Measurements from ENCODE around the gene TSPAN14. TPM values are rescaled to one million over a fixed set of nuclear protein-coding genes. Genes with fewer than 3 reads are reported as not detected.

The TSPAN14 gene
- total RNA-seq, 1 experiment from 2014 or later: 73.5 TPM

DNA sequence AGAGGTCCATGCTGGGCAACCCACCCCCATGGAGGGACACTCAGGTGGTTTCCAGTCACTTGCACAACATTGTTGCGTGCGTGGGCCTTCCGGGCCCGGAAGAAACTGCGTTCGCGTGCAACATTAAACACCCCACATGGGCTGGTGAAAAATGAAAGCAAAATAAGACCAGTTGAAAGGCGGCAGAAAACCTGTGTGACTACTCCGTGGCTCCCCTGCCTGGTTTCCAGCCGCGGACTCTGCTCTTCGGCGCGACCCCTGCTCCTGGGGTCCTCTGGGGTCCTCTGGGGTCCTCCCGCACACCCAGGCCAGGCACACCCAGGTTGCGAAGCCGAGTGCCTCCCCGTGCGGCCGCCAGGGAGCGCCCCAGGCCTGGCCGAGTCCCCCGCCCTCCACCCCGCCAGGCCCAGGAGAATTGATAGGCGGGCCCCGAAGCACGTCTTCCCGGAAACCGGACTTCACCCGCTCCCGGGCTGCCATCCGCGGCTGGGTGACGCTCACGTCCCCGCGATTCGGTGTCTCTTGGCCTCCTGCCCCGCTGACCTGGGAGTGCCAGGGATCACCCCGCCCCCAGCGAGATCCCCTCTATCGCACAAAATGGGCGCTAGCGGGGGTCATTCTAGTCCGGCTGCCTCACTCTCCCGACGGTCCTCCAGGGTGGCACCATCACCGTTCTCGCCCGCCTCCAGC lies 81.7 kb downstream of the TSPAN14 start (continued):
- TF ChIP-seq, protein P1, sequence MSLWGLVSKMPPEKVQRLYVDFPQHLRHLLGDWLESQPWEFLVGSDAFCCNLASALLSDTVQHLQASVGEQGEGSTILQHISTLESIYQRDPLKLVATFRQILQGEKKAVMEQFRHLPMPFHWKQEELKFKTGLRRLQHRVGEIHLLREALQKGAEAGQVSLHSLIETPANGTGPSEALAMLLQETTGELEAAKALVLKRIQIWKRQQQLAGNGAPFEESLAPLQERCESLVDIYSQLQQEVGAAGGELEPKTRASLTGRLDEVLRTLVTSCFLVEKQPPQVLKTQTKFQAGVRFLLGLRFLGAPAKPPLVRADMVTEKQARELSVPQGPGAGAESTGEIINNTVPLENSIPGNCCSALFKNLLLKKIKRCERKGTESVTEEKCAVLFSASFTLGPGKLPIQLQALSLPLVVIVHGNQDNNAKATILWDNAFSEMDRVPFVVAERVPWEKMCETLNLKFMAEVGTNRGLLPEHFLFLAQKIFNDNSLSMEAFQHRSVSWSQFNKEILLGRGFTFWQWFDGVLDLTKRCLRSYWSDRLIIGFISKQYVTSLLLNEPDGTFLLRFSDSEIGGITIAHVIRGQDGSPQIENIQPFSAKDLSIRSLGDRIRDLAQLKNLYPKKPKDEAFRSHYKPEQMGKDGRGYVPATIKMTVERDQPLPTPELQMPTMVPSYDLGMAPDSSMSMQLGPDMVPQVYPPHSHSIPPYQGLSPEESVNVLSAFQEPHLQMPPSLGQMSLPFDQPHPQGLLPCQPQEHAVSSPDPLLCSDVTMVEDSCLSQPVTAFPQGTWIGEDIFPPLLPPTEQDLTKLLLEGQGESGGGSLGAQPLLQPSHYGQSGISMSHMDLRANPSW (CRISPR knock-in tag; conservative IDR thresholded peaks at IDR 0.05; ENCODE audit: low read depth): no peak
- no peak for TF ChIP-seq ELF4 (CRISPR knock-in tag; IDR thresholded peaks at IDR 0.05; ENCODE audit: low read depth)

GRCh38 chr10:80536361-80536835 lies 82.3 kb downstream of the TSPAN14 start:
- Mint-ChIP-seq H3K4me3 (no peak overlapping the region), H3K36me3 (peaks cover 20% of the 10 kb centered on the region), H3K27ac (no peak overlapping the region), H3K27me3 (ENCODE audit: low read depth) (peaks cover 3% of the 10 kb centered on the region; the same call in 1 of the 2 replicates), H3K4me1 (peaks cover 4% of the 10 kb centered on the region), H3K9me3 (peaks cover 3% of the 10 kb centered on the region; the same call in 1 of the 2 replicates)
- ChIA-PET CTCF (interaction anchor here (0.6 to 2.4 kb wide), 6 partner anchors 13 to 128 kb away, joined by 3 to 10 read pairs (median 4); no protein-coding TSS in a partner anchor), POLR2A (no interaction called here)
- TF ChIP-seq NFATC4 (CRISPR knock-in tag; IDR thresholded peaks at IDR 0.05) (no peak), ETV6 (CRISPR knock-in tag; IDR thresholded peaks at IDR 0.05) (no peak), ATF2 (CRISPR knock-in tag; IDR thresholded peaks at IDR 0.05; ENCODE audit: borderline replicate concordance, low read depth) (no peak), OVOL2 (CRISPR knock-in tag; IDR thresholded peaks at IDR 0.05; ENCODE audit: borderline replicate concordance) (no peak), ZNF138 (CRISPR knock-in tag; conservative IDR thresholded peaks at IDR 0.05) (no peak), GRHL2 (CRISPR knock-in tag; IDR thresholded peaks at IDR 0.05; ENCODE audit: insufficient replicate concordance, severe bottlenecking) (no peak), FOXP1 (CRISPR knock-in tag; IDR thresholded peaks at IDR 0.05; ENCODE audit: borderline replicate concordance) (no peak), PRRX2 (CRISPR knock-in tag; IDR thresholded peaks at IDR 0.05) (no peak), ZNF423 (CRISPR knock-in tag; IDR thresholded peaks at IDR 0.05) (no peak), HMGA2 (CRISPR knock-in tag; IDR thresholded peaks at IDR 0.05) (no peak), ZBTB21 (CRISPR knock-in tag; IDR thresholded peaks at IDR 0.05; ENCODE audit: borderline replicate concordance) (no peak), IRF2 (CRISPR knock-in tag; IDR thresholded peaks at IDR 0.05; ENCODE audit: borderline replicate concordance, low read depth) (no peak), TP53 (CRISPR knock-in tag; IDR thresholded peaks at IDR 0.05) (no peak), USF1 (CRISPR knock-in tag; IDR thresholded peaks at IDR 0.05) (no peak), TEAD4 (CRISPR knock-in tag; IDR thresholded peaks at IDR 0.05) (no peak)
- TF ChIP-seq, protein P2, sequence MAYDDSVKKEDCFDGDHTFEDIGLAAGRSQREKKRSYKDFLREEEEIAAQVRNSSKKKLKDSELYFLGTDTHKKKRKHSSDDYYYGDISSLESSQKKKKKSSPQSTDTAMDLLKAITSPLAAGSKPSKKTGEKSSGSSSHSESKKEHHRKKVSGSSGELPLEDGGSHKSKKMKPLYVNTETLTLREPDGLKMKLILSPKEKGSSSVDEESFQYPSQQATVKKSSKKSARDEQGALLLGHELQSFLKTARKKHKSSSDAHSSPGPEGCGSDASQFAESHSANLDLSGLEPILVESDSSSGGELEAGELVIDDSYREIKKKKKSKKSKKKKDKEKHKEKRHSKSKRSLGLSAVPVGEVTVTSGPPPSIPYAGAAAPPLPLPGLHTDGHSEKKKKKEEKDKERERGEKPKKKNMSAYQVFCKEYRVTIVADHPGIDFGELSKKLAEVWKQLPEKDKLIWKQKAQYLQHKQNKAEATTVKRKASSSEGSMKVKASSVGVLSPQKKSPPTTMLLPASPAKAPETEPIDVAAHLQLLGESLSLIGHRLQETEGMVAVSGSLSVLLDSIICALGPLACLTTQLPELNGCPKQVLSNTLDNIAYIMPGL (CRISPR knock-in tag; IDR thresholded peaks at IDR 0.05): no peak
- TF ChIP-seq, protein P3, sequence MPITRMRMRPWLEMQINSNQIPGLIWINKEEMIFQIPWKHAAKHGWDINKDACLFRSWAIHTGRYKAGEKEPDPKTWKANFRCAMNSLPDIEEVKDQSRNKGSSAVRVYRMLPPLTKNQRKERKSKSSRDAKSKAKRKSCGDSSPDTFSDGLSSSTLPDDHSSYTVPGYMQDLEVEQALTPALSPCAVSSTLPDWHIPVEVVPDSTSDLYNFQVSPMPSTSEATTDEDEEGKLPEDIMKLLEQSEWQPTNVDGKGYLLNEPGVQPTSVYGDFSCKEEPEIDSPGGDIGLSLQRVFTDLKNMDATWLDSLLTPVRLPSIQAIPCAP (CRISPR knock-in tag; IDR thresholded peaks at IDR 0.05): no peak
- ATAC-seq: no peak; the same call in 1 of the 2 replicates
- no peak for DNase-seq (ENCODE audit: low spot score)

Measured in WTC11 (cell line).